CD4-positive, alpha-beta T cell (primary cell): ENCODE results near the gene TMBIM6. TPM values are rescaled to one million over a fixed set of nuclear protein-coding genes. Genes with fewer than 3 reads are reported as not detected.

Experiments used
- ATAC-seq: fragments of 200-7000 bp; cut with Tn5 transposase; one replicate; pipeline ENCODE4 v1.10.0; 2022; ENCODE audit warnings: mild to moderate bottlenecking; ENCODE audit not compliant: poor library complexity
- CTCF ChIA-PET: fragments of 350-600 bp; sonication (Branson Sonifier 250); formaldehyde crosslinking; loops from one replicate; lab custom pipeline; 2021; ENCODE audit warnings: antibody characterized with exemption, inconsistent platforms; lab: Charles Lee
- POLR2A ChIA-PET: fragments of 350-600 bp; sonication (Branson Sonifier 250); formaldehyde crosslinking; loops from one replicate; lab custom pipeline; 2021; ENCODE audit warnings: antibody characterized with exemption, inconsistent platforms; lab: Charles Lee
- DNase-seq, 14 experiments: peaks; one replicate each; pipeline ENCODE4 v3.0.0-alpha.2; 2013 to 2020; ENCODE audit warnings: mixed read lengths in 2 of 14
- H3K27ac ChIP-seq, 2 donors: one replicate each; pipeline versions ENCODE4 v1.5.1 to v1.7.0; 2013; ENCODE audit warnings: low read length in 2 of 2, low read depth in 1 of 2, mild to moderate bottlenecking in 1 of 2
- H3K27me3 ChIP-seq, 2 experiments: 1 replicate in 1 of 2; 2 replicates in 1 of 2; pipeline versions ENCODE4 v1.6.1 to v1.7.0; 2013; ENCODE audit warnings: low read length in 2 of 2, control low read depth in 1 of 2, mild to moderate bottlenecking in 1 of 2, moderate library complexity in 1 of 2; ENCODE audit not compliant: insufficient read depth in 2 of 2, control insufficient read depth in 1 of 2
- H3K36me3 ChIP-seq: one replicate; pipeline ENCODE4 v1.6.1; 2013; ENCODE audit warnings: low read length, control low read depth; ENCODE audit not compliant: insufficient read depth
- H3K4me1 ChIP-seq: one replicate; pipeline ENCODE4 v1.6.1; 2013; ENCODE audit warnings: low read length, control low read depth; ENCODE audit not compliant: insufficient read depth
- H3K4me3 ChIP-seq: one replicate; pipeline ENCODE4 v1.5.1; 2013; ENCODE audit warnings: mild to moderate bottlenecking, low read length, moderate library complexity
- H3K9me3 ChIP-seq, 2 experiments: 1 replicate in 1 of 2; 2 replicates in 1 of 2; pipeline versions ENCODE4 v1.6.1 to v1.7.0; 2013; ENCODE audit warnings: low read length in 2 of 2, mild to moderate bottlenecking in 2 of 2, control low read depth in 1 of 2, moderate library complexity in 1 of 2; ENCODE audit not compliant: control insufficient read depth in 1 of 2, insufficient read depth in 1 of 2
- H3K27ac Mint-ChIP-seq: one replicate; pipeline ENCODE4 v1.8.0; 2020; ENCODE audit warnings: mixed read lengths
- H3K27me3 Mint-ChIP-seq: one replicate; pipeline ENCODE4 v1.8.0; 2021; ENCODE audit warnings: mixed read lengths
- H3K36me3 Mint-ChIP-seq: one replicate; pipeline ENCODE4 v1.8.0; 2021; ENCODE audit warnings: low read depth, mixed read lengths
- H3K4me1 Mint-ChIP-seq: one replicate; pipeline ENCODE4 v1.8.0; 2021; ENCODE audit warnings: low read depth, mixed read lengths
- H3K4me3 Mint-ChIP-seq: one replicate; pipeline ENCODE4 v1.8.0; 2020; ENCODE audit warnings: mild to moderate bottlenecking, mixed read lengths
- H3K9me3 Mint-ChIP-seq: one replicate; pipeline ENCODE4 v1.8.0; 2020; ENCODE audit warnings: mixed read lengths
- CTCF ChIP-seq: fragments of 200-600 bp; IDR thresholded peaks from one replicate; pipeline ENCODE4 v1.8.0; 2022; ENCODE audit warnings: antibody characterized with exemption, mild to moderate bottlenecking
- intact Hi-C, 2 experiments: fragments of 100-400 bp; cut with DNase I in 1 of 2; cut with micrococcal nuclease in 1 of 2; formaldehyde crosslinking; loops; one replicate each; pipeline versions ENCODE4 v1.15.1 to v1.9.0; 2023 to 2025; cut with DNase I, micrococcal nuclease
- total RNA-seq, 174 experiments: library from RNA in 2 of 174; stranded (reverse) in 2 of 174; gene quantifications; one replicate each; pipeline ENCODE4 v1.2.3 and lab custom pipeline; 2021 to 2026

Gene TMBIM6
- total RNA-seq, 2 experiments from 2014 or later, result 274 to 279 TPM

- H3K9me3 Mint-ChIP-seq, result no peaks in the 10 kb centered on the region
- no peak overlapping the region for H3K27ac Mint-ChIP-seq
- DNase-seq (no peak), ATAC-seq (no peak)
- no peak overlapping the region for H3K4me3 ChIP-seq
- no peaks in the 10 kb centered on the region for H3K9me3 ChIP-seq
- no peak overlapping the region for H3K4me3 Mint-ChIP-seq
- intact Hi-C loops, result loop anchor here in 1 of 2 experiments (5.0 kb wide), 1 partner anchor 1172 kb away; no protein-coding TSS in a partner anchor
- H3K36me3 ChIP-seq, result peaks cover 18% of the 10 kb centered on the region
- ChIA-PET POLR2A (interaction anchor here (0.8 kb wide), 1 partner anchor 68 kb away, joined by 3 read pairs; the partner anchor contains the start of gene TMBIM6), CTCF (no interaction called here)
- H3K27me3 ChIP-seq, result no peaks in the 10 kb centered on the region
- no peak overlapping the region for H3K27ac ChIP-seq
- H3K36me3 Mint-ChIP-seq, result peaks cover 16% of the 10 kb centered on the region
- H3K4me1 ChIP-seq, result no peaks in the 10 kb centered on the region
- no peak for TF ChIP-seq CTCF
- no peaks in the 10 kb centered on the region for H3K27me3 Mint-ChIP-seq
- H3K4me1 Mint-ChIP-seq, result no peaks in the 10 kb centered on the region
Observed at GRCh38 chr12:49809906-49810389, 68.6 kb downstream of the TMBIM6 start.

- H3K36me3 ChIP-seq, result peaks cover 8% of the 10 kb centered on the region
- intact Hi-C loops, result no loop called here
- POLR2A ChIA-PET, result no interaction called here
- H3K27me3 Mint-ChIP-seq, result no peaks in the 10 kb centered on the region
- no peaks in the 10 kb centered on the region for H3K4me1 Mint-ChIP-seq
- no peak overlapping the region for H3K27ac ChIP-seq
- no peak overlapping the region for H3K27ac Mint-ChIP-seq
- CTCF ChIA-PET, result no interaction called here
- H3K4me1 ChIP-seq, result no peaks in the 10 kb centered on the region
- DNase-seq, result no peak
- H3K4me3 ChIP-seq, result no peak overlapping the region
- no peaks in the 10 kb centered on the region for H3K9me3 ChIP-seq
- H3K27me3 ChIP-seq, result no peaks in the 10 kb centered on the region
- TF ChIP-seq CTCF, result no peak
- H3K4me3 Mint-ChIP-seq, result no peak overlapping the region
- no peaks in the 10 kb centered on the region for H3K9me3 Mint-ChIP-seq
- ATAC-seq, result no peak
- H3K36me3 Mint-ChIP-seq, result peaks cover 11% of the 10 kb centered on the region
Observed at GRCh38 chr12:49811136-49811535, 69.8 kb downstream of the TMBIM6 start.

GRCh38 chr12:49811961-49812401, 70.6 kb downstream of the TMBIM6 start:
- CTCF ChIA-PET, result no interaction called here
- DNase-seq (no peak), ATAC-seq (no peak)
- no peaks in the 10 kb centered on the region for H3K4me1 Mint-ChIP-seq
- Histone ChIP-seq H3K36me3 (peaks cover 8% of the 10 kb centered on the region), H3K9me3 (no peaks in the 10 kb centered on the region), H3K27me3 (no peaks in the 10 kb centered on the region), H3K27ac (no peak overlapping the region), H3K4me1 (no peaks in the 10 kb centered on the region), H3K4me3 (no peak overlapping the region)
- no peaks in the 10 kb centered on the region for H3K9me3 Mint-ChIP-seq
- TF ChIP-seq CTCF, result no peak
- POLR2A ChIA-PET, result no interaction called here
- no peak overlapping the region for H3K4me3 Mint-ChIP-seq
- H3K27ac Mint-ChIP-seq, result no peak overlapping the region
- no peaks in the 10 kb centered on the region for H3K27me3 Mint-ChIP-seq
- peaks cover 12% of the 10 kb centered on the region for H3K36me3 Mint-ChIP-seq
- intact Hi-C loops, result no loop called here
